GM19351 (cell line): ENCODE results near the gene TMED8.
"Not testable (repeated sequence)": the region's sequence is repeated elsewhere in the genome, so short reads cannot be mapped to it uniquely, and the experiment has no call there.

Experiments
- ATAC-seq: cut with Tn5 transposase; IDR thresholded peaks from one replicate; pipeline ENCODE4 v1.9.1; 2021; ENCODE audit warnings: mild to moderate bottlenecking, moderate library complexity; ENCODE audit not compliant: unreplicated experiment

The TMED8 gene

GRCh38 chr14:77324289-77324688, 52.6 kb downstream of the TMED8 start:
- no peak for ATAC-seq

- no peak for ATAC-seq
Observed at GRCh38 chr14:77323571-77323970, 53.3 kb downstream of the TMED8 start.

GRCh38 chr14:77322951-77323350, 53.9 kb downstream of the TMED8 start:
- no peak for ATAC-seq

GRCh38 chr14:77322250-77322902, 54.5 kb downstream of the TMED8 start:
- ATAC-seq, result no peak

GRCh38 chr14:77320238-77320935, 56.5 kb downstream of the TMED8 start, which contains the start of gene POMT2:
POMT2 (minus strand) TSS chr14:77320883; CDS start chr14:77320681, 202 bp downstream.
- peak; percentile 70 for ATAC-seq

- no peak for ATAC-seq
Observed at GRCh38 chr14:77319422-77319821, 57.5 kb downstream of the TMED8 start.

- not testable (repeated sequence) for ATAC-seq
Observed at GRCh38 chr14:77318756-77319155, 58.1 kb downstream of the TMED8 start.

- no peak for ATAC-seq
Observed at GRCh38 chr14:77318006-77318553, 58.8 kb downstream of the TMED8 start.

GRCh38 chr14:77316872-77317301, 60.0 kb downstream of the TMED8 start:
- ATAC-seq, result no peak

GRCh38 chr14:77316195-77316505, 60.7 kb downstream of the TMED8 start:
- no peak for ATAC-seq

- ATAC-seq, result no peak
Observed at GRCh38 chr14:77314539-77315457, 62.1 kb downstream of the TMED8 start.

- no peak for ATAC-seq
Observed at GRCh38 chr14:77314043-77314442, 62.9 kb downstream of the TMED8 start.

- ATAC-seq, result no peak
Observed at GRCh38 chr14:77313371-77313770, 63.5 kb downstream of the TMED8 start.

GRCh38 chr14:77311217-77311616, 65.7 kb downstream of the TMED8 start:
- ATAC-seq, result no peak

- ATAC-seq, result no peak
Observed at GRCh38 chr14:77310026-77310425, 66.9 kb downstream of the TMED8 start.

GRCh38 chr14:77309131-77309530, 67.8 kb downstream of the TMED8 start:
- ATAC-seq, result no peak

- ATAC-seq, result no peak
Observed at GRCh38 chr14:77306851-77307496, 69.9 kb downstream of the TMED8 start.

- no peak for ATAC-seq
Observed at GRCh38 chr14:77306416-77306815, 70.5 kb downstream of the TMED8 start.

- no peak for ATAC-seq
Observed at GRCh38 chr14:77305696-77306095, 71.2 kb downstream of the TMED8 start.

GRCh38 chr14:77303417-77304156, 73.3 kb downstream of the TMED8 start:
- ATAC-seq, result peak; percentile 56
